ENCODE data around the gene LAG3.

Gene LAG3

DNA sequence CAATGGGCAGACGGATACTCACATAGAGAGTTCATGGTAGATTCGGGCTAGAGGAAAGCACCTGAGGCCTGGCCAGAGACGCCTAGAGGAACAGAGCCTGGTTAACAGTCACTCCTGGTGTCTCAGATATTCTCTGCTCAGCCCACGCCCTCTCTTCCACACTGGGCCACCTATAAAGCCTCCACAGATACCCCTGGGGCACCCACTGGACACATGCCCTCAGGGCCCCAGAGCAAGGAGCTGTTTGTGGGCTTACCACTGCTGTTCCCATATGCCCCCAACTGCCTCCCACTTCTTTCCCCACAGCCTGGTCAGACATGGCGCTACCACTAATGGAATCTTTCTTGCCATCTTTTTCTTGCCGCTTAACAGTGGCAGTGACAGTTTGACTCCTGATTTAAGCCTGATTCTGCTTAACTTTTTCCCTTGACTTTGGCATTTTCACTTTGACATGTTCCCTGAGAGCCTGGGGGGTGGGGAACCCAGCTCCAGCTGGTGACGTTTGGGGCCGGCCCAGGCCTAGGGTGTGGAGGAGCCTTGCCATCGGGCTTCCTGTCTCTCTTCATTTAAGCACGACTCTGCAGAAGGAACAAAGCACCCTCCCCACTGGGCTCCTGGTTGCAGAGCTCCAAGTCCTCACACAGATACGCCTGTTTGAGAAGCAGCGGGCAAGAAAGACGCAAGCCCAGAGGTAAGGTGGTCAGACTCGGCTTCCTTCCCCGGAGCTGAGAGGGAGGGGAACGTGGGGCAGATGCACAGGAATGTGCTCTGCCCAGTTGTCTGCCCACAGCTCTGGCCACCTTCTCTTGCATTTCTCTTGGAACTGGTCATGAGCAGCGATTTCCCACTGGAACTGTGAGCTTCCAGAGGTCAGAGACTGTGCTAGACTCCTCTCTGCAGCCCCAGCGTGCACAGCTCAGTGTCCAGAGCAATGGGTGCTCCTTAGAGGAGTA, 16.9 kb downstream of the LAG3 start, which contains the start of gene CD4:
Gene CD4 (plus strand): TSS at position 557 of the 953 bp plus-strand sequence. CDS start 10,611 bp downstream, outside the sequence.
- DNase-seq (ENCODE audit: low read depth in 3 of 3) = peak; percentile 56 to 89 (median 74)

DNA sequence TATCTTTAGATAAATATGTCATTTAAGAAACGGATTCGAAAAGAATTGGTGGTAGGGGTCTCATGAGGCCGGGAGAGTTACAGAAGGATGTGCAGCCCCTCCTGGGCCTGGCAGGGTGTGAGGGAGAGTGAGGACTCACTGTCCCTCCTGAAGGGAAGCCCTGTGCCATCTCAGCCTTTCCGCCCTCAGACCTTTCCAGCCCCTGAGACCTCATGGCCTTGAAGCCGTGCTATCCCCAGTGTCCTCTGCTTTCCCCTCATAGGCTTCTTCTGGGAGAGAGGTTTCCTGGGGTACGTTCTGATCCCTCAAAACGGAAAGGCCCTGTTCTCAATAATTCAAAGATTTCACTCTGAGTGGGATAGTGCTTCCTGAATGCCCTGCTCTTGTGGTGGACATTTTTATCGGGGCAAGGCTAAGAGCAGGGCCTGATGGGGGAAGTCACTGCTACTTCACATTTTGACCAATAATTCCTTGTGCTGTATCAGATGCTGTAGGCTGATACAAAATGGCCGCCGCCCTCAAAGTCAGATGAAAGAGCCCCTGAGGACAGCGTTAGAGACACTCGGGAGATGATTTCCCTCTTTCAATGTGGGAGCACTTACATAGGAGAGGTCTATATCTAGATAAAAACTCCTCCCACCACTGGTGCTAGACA, 18.3 kb downstream of the LAG3 start:
- no peak for DNase-seq (ENCODE audit: low read depth in 3 of 3)

DNA sequence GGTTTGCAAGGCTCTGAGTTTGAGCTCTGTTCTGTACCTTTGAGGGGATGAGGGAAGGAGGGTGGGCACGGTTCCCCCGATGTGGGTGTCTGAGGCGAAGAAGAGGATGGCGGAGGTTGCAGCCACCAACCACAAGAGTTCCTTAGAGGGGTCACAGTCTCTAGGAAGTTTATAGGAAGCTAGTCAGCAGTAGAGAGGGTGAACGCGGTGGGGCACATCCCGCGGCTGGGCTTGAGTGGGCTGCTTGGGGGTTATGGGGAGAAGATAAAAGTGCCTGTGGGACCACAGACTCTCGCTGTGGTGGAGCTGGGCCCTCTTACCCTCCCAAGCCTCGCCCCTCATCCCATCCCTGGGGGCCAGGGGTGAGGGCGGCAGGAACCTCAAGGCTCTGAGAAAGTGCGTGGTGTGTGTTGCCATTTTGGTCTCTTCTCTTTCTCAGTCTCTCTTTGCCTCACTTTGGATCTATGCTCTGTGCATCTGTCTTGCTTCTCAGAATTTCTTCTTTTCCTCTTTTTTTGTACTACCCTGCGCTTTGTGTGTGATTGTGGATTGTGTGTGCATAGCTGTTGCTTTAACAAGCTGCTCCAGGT, 19.7 kb downstream of the LAG3 start:
- no peak for DNase-seq (ENCODE audit: low read depth in 3 of 3)

DNA sequence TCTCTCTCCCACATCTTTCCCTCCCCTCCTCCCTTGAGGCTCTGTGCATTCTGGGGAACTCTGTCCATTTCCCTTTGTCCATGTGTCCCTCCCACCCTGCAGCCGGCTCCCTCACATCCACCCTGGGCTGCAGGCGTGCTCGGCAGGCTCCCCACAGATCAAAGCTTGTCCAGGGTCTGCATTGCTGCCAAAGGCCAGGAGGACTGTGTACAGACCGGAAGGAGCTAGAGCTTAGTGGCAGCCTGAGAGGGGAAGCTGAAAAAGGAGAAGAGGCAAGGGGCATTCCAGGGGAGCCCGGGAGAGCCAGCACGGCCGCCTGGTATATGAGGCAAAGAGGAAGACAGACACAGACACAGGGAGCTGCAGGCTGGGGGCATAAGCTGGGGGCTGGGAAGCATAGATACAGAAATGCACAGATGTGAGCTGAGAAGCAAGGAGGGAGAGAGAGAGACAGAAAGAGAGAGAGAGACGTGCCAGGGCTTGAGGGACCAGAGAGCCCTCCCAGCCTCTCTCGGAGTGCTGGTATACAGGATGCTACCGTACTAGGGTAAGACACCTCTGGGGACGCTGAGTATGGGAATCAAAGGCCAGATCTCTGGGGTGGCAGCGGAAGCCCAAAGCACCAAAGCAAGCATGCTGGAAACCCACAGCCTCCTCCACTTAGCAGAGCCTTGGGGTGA, 20.3 kb downstream of the LAG3 start:
- no peak for DNase-seq (ENCODE audit: low read depth in 3 of 3)

DNA sequence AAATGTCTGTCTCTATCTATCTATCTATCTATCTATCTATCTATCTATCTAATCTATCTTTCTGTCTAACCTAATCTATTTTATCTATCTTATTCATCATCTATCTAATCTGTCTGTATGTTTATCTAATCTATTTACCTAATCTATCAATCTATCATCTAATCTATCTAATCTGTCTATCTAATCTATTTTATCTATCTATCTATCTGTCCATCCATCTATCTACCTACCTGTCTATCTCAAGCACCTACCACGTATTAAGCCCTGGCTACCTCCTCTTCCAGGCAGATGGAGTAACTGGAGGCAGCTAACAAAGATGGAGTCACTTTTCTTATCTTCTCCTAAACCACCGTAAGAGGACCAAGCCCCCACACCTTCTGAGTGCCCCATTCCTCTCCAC, 22.8 kb downstream of the LAG3 start:
- DNase-seq (ENCODE audit: low read depth in 3 of 3) = no peak

DNA sequence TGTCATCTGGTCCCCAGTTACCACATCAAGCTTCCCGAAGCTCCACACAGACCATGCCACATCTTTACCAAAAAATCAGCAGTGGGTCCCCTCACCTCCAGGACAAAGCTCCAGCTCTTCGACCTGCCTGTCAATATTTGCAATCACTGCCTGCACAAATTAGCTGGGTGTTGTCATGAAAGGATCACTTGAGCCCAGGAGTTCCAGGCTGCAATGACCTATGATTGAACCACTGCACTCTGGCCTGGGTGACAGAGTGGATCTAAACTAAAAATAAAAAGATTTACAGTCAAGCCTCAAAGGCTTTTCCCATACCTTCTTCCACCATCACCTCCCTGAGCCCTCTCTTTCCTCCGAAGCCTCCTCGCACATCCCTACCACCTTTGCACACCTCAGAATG, 24.3 kb downstream of the LAG3 start:
- DNase-seq (ENCODE audit: low read depth in 3 of 3) = no peak

DNA sequence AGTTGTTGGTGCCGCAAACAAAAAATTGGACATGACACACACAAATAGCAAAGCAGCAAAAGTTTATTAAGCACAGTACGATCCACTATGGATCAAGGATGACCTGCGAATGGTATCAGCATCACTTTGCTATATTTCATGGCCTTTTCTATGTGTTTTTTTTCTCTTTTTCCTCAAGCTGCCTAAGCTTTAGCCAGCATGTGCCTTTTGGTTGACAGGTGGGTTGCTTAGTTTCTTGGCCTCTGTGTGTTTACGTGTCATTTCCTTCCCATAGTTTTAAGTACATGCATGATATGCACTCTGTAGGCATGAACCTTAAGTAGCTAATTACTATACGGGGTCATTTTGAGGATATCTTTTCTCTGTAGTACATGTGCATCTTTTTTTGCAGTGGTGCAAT, 26.8 kb downstream of the LAG3 start:
- no peak for DNase-seq (ENCODE audit: low read depth in 3 of 3)

DNA sequence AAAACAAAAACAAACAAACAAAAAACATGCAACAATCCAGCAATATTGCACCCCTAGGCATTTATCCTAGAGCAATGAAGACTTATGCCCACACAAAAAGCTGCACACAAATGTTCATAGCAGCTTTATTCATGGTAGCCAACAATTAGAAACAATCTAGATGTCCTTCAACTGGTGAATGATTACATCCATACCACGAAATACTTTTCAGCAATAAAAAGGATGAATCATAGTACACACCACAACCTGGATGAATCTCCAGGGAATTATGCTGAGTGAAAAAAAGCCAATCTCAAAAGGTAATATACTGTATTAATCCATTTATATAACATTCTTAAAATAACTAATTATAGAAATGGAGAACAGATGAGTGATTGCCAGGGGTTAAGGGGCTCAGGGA, 34.9 kb downstream of the LAG3 start:
- no peak for DNase-seq (ENCODE audit: low read depth in 3 of 3)

DNA sequence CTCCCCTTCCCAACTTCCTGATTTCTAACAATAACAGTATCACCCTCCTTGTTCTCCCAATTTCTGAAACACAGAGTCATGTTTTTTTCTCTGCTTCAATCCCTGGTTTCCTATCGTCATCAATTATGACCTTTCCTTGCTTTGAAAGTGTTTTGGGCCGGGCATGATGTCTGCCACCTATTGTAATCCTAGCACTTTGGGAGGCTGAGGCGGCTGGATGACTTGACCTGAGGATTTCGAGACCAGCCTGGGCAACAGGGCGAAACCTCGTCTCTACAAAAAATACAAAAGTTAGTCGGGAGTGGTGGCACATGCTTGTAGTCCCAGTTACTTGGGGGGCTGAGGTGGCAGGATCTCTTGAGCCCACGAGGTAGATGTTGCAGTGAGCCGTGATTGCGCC, 36.7 kb downstream of the LAG3 start:
- no peak for DNase-seq (ENCODE audit: low read depth in 3 of 3)

DNA sequence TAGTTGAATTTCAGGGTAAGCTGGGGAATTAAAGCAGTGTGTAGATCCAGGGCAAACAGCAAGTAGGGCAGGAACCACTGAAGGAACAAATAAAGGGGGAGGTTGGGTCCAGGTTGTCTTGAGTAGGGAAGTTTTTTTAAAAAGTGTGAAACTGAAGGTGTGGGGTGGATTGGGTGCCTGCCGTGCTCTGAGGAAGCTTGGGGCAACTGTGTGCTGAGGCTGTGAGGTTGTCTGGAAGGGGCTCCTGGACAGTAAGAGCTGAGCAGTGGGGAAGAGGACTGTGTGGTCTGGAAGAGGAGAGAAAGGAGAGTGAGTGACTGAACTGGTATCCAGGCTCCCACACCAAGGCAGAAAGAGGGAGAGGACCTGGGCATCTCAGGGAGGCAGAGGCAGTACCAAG, 38.4 kb downstream of the LAG3 start:
- DNase-seq (ENCODE audit: low read depth in 3 of 3) = no peak

DNA sequence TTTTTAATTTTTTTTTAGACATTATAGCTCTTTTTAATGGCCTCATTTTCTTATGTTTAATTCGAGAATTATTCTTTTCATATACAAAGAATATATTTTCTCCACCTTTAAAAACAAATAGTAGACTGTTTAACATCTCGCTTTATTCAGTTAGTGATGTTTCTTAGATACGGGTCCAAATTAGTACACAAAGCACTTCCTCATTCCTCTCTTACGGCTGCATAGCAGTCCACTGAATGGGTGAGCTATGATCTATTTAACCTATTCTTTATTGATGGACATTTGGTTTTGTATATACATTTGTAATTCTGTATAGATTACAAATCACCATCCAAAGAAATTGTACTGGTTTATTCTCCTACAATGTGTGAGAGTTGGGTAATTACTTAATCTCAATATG, 41.0 kb downstream of the LAG3 start:
- no peak for DNase-seq (ENCODE audit: low read depth in 3 of 3)

DNA sequence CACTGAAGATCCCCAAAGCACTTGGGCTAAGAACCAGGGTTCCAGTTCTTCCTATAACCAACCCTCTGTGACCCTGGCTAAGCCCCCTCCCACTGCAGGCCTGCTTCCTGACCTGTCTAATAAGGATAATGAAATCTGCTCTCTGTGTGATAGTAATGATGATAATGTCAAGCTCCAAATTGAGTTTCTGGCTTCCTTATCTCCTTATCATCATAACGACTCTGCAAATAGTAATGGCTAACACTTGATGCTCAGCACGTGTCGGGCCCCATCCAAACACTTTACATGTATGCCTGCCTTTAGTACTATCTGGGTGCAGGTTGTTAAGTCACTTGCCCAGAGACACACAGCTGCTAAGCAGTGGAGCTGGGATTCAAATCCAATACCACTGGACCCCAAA, 44.3 kb downstream of the LAG3 start:
- no peak for DNase-seq (ENCODE audit: low read depth in 3 of 3)

DNA sequence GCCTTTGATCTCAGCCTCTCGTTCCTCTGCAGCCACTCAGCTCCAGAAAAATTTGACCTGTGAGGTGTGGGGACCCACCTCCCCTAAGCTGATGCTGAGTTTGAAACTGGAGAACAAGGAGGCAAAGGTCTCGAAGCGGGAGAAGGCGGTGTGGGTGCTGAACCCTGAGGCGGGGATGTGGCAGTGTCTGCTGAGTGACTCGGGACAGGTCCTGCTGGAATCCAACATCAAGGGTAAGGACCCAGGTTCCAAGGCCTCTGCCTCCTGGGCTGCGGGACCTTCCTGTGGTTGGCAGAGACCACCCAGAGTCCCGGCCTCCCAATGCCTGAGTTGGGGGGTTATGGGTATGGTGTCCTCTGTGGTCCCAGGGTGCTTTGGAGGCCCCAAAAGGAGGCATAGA, 44.8 kb downstream of the LAG3 start:
- no peak for DNase-seq (ENCODE audit: low read depth in 3 of 3)

DNA sequence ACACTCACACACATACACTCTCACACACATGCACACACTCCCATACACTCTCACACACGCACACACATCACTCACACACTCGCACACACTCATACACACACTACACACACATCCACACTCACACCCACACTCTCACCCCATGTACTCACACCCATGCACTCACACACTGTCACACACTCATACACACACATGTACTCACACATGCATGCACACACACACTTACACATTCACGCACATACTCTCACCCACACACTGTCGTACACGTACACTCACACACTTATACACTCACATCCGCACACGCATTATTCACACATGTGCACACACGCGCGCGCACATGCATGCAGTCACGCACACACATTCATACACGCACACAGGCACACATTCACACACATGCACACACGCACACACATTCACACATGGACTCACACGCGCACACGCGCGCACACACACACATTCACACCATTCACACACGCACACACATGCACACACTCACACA, 45.4 kb downstream of the LAG3 start:
- no peak for DNase-seq (ENCODE audit: low read depth in 3 of 3)

DNA sequence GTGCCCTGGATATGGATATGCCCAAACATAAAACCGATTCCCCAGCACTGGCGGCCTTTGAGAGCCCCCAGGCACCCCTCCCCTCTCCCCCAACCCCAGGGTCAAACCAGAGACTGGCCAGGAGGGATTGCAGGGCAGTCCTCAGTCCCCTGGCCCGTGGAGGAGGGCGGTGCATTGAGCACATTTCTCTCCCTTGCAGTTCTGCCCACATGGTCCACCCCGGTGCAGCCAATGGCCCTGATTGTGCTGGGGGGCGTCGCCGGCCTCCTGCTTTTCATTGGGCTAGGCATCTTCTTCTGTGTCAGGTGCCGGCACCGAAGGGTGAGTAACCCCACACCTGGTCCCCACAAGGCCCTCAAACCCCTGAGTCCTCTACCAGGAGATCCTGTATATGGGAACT, 45.9 kb downstream of the LAG3 start:
- no peak for DNase-seq (ENCODE audit: low read depth in 3 of 3)

DNA sequence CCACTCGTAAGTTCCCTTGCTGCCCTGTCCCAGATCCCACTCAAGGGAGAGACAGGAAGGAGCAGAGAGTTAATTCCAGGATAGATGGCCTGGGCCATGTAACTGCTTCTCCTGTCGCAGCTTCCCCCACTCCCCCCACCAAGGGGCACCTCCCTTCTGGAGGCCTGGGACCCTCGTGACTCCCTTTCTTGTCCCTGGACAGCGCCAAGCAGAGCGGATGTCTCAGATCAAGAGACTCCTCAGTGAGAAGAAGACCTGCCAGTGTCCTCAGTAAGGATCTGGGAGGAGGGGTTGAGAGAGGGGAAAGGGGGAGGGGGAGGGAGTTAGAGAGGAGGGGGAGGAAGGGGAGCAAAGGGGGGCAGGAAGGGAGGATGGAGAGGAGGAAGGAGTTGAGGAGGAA, 46.3 kb downstream of the LAG3 start:
- no peak for DNase-seq (ENCODE audit: low read depth in 3 of 3)

DNA sequence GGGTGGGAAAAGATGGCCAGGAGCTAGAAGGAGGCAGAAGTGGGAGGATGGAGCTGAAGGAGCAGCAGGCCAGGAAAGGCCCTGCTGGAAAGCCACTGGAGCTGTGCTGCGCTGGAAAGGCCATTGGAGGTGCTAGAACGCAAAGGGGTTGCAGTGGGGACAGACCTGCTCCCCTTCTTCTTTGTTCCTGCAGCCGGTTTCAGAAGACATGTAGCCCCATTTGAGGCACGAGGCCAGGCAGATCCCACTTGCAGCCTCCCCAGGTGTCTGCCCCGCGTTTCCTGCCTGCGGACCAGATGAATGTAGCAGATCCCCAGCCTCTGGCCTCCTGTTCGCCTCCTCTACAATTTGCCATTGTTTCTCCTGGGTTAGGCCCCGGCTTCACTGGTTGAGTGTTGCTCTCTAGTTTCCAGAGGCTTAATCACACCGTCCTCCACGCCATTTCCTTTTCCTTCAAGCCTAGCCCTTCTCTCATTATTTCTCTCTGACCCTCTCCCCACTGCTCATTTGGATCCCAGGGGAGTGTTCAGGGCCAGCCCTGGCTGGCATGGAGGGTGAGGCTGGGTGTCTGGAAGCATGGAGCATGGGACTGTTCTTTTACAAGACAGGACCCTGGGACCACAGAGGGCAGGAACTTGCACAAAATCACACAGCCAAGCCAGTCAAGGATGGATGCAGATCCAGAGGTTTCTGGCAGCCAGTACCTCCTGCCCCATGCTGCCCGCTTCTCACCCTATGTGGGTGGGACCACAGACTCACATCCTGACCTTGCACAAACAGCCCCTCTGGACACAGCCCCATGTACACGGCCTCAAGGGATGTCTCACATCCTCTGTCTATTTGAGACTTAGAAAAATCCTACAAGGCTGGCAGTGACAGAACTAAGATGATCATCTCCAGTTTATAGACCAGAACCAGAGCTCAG, 47.0 kb downstream of the LAG3 start:
- no peak for DNase-seq (ENCODE audit: low read depth in 3 of 3)

DNA sequence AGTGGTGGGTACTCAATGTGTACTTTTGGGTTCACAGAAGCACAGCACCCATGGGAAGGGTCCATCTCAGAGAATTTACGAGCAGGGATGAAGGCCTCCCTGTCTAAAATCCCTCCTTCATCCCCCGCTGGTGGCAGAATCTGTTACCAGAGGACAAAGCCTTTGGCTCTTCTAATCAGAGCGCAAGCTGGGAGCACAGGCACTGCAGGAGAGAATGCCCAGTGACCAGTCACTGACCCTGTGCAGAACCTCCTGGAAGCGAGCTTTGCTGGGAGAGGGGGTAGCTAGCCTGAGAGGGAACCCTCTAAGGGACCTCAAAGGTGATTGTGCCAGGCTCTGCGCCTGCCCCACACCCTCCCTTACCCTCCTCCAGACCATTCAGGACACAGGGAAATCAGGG, 47.8 kb downstream of the LAG3 start:
- DNase-seq (ENCODE audit: low read depth in 3 of 3) = no peak

DNA sequence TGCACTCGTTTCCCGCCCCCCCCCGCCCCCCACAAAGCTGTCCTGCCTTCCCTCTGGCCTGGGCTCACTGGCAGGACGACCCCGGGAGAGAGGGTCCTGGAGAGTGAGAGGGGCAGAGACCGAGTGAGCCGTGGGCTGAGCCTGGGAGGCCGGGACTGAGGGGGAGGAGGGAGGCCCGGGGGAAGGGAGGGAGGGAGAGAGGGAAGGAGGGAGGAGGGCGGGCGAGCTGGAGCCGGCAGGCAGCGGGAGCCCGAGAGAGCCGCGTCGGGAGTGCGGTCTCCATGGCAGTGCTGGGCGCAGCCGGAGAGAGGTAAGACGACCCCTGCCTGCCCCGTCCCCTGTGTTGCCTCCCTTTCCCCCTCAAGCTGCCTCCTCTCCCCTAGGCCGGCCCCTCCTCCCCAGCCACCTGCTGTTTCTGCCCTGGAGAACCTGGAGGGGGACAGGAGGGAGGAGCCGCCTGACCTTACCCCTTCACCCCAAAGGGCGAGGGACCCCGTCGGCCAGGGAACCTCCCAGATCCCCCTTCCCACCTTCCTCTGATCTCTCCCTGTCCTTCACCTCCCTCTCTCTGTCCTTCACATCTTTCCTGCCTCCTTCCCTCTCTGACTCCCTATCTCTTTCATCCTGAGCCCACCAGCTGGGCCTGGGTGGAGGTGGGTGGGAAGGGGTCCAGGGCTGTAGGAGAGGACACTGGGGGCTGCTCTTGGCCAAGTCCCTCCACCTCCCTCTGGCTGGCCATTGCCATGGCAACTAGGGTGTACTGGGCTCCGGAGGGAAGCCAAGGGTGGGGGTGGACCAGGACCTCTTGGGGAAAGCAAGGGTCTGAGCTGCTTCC, 49.5 kb downstream of the LAG3 start, which contains the start of gene GPR162:
Gene GPR162 (plus strand): TSS at position 231 of the 835 bp plus-strand sequence. CDS start 2,078 bp downstream, outside the sequence.
- DNase-seq (ENCODE audit: low read depth in 3 of 3) = no peak

Measured in stimulated activated CD4-positive, alpha-beta T cell treated with anti-CD3 and anti-CD28 coated beads, TNF-alpha, amount 100 ng/mL, for 24 hours (primary cell).